ENCODE results near the gene HLA-DPB1.

HLA-DPB1 gene

DNA sequence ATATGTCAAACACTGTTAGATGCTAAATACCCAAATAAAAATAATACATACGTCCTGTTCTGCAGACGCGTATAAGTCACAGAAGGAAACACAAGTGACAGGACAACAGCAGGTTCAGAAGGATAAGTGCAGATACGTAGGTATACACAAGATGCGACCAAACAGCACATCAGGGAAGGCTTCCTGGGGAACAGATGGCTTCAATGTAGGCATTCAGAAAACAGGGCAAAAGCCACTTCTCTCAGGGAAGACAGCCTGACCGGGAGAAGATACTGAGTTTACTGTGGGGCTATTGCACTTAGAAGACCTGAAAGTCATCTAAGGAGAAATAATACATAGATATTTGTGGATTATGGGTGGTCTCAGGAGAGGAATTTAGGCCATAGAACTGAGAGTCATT, 4.2 kb upstream of the HLA-DPB1 start:
- TF ChIP-seq ZBTB7A (IDR thresholded peaks at IDR 0.05; ENCODE audit: low read depth) (no peak), MAX (IDR thresholded peaks at IDR 0.05) (no peak), CEBPB (IDR thresholded peaks at IDR 0.05) (no peak), FOXM1 (IDR thresholded peaks at IDR 0.05; ENCODE audit: borderline replicate concordance, low read depth) (no peak), EP300 (IDR thresholded peaks at IDR 0.05; ENCODE audit: borderline replicate concordance) (no peak), CREB1 (IDR thresholded peaks at IDR 0.05; ENCODE audit: low read depth) (no peak), YY1 (IDR thresholded peaks at IDR 0.05; ENCODE audit: low read depth) (no peak), TAF1 (IDR thresholded peaks at IDR 0.05; ENCODE audit: low read depth) (no peak), NFIC (IDR thresholded peaks at IDR 0.05) (no peak), REST (IDR thresholded peaks at IDR 0.05; ENCODE audit: low read depth) (no peak), TEAD4 (IDR thresholded peaks at IDR 0.05) (no peak), EGR1 (IDR thresholded peaks at IDR 0.05) (no peak), TCF12 (IDR thresholded peaks at IDR 0.05; ENCODE audit: low read depth) (no peak), RAD21 (IDR thresholded peaks at IDR 0.05; ENCODE audit: low read depth) (no peak)
- TF ChIP-seq, protein P1, sequence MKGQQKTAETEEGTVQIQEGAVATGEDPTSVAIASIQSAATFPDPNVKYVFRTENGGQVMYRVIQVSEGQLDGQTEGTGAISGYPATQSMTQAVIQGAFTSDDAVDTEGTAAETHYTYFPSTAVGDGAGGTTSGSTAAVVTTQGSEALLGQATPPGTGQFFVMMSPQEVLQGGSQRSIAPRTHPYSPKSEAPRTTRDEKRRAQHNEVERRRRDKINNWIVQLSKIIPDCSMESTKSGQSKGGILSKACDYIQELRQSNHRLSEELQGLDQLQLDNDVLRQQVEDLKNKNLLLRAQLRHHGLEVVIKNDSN (IDR thresholded peaks at IDR 0.05) = no peak

GRCh38 chr6:33072508-33073100, 3.2 kb upstream of the HLA-DPB1 start:
- no peak for TF ChIP-seq CEBPB (IDR thresholded peaks at IDR 0.05)
- TF ChIP-seq TAF1 (IDR thresholded peaks at IDR 0.05; ENCODE audit: low read depth) = no peak
- TF ChIP-seq MAX (IDR thresholded peaks at IDR 0.05) = no peak
- TF ChIP-seq EP300 (IDR thresholded peaks at IDR 0.05; ENCODE audit: borderline replicate concordance) = no peak
- TF ChIP-seq, protein P1 (IDR thresholded peaks at IDR 0.05) = no peak
- no peak for TF ChIP-seq CREB1 (IDR thresholded peaks at IDR 0.05; ENCODE audit: low read depth)
- TF ChIP-seq FOXM1 (IDR thresholded peaks at IDR 0.05; ENCODE audit: borderline replicate concordance, low read depth) = no peak
- TF ChIP-seq REST (IDR thresholded peaks at IDR 0.05; ENCODE audit: low read depth) = no peak
- TF ChIP-seq ZBTB7A (IDR thresholded peaks at IDR 0.05; ENCODE audit: low read depth) = no peak
- TF ChIP-seq EGR1 (IDR thresholded peaks at IDR 0.05) = no peak
- TF ChIP-seq YY1 (IDR thresholded peaks at IDR 0.05; ENCODE audit: low read depth) = no peak
- TF ChIP-seq TEAD4 (IDR thresholded peaks at IDR 0.05) = no peak
- TF ChIP-seq NFIC (IDR thresholded peaks at IDR 0.05) = no peak
- no peak for TF ChIP-seq RAD21 (IDR thresholded peaks at IDR 0.05; ENCODE audit: low read depth)
- no peak for TF ChIP-seq TCF12 (IDR thresholded peaks at IDR 0.05; ENCODE audit: low read depth)

GRCh38 chr6:33073431-33073871, 2.3 kb upstream of the HLA-DPB1 start, which contains the start of gene HLA-DPA1:
Gene HLA-DPA1, minus strand, starts transcription at chr6:33073649.
- TF ChIP-seq CREB1 (IDR thresholded peaks at IDR 0.05; ENCODE audit: low read depth) (peak; percentile 55), EGR1 (IDR thresholded peaks at IDR 0.05) (no peak)

DNA sequence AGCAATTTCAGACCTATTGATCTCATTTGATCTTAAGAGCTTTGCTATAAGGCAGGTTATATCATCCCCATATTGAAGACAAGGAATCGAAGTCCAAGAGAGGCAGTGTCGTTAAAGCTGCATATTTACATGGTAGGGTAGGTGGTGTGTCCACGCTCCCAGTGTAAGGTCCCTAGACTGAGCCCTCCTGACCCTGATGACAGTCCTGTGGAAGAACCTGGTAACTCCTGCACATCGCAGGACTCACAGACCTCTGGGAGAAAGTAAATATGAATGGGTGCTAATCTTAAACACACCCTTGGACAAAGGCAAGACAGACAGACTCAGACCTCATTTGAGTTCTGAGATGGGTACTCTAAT, 602 bp upstream of the HLA-DPB1 start:
- TF ChIP-seq NFIC (IDR thresholded peaks at IDR 0.05) (no peak), CREB1 (IDR thresholded peaks at IDR 0.05; ENCODE audit: low read depth) (no peak), MAX (IDR thresholded peaks at IDR 0.05) (no peak), RAD21 (IDR thresholded peaks at IDR 0.05; ENCODE audit: low read depth) (no peak), EP300 (IDR thresholded peaks at IDR 0.05; ENCODE audit: borderline replicate concordance) (no peak), CEBPB (IDR thresholded peaks at IDR 0.05) (no peak)
- TF ChIP-seq, protein P1 (IDR thresholded peaks at IDR 0.05) = no peak

GRCh38 chr6:33076406-33076934, 680 bp downstream of the HLA-DPB1 start:
- TF ChIP-seq TEAD4 (IDR thresholded peaks at IDR 0.05) = no peak
- no peak for TF ChIP-seq ZBTB7A (IDR thresholded peaks at IDR 0.05; ENCODE audit: low read depth)
- TF ChIP-seq TCF12 (IDR thresholded peaks at IDR 0.05; ENCODE audit: low read depth) = no peak
- TF ChIP-seq RAD21 (IDR thresholded peaks at IDR 0.05; ENCODE audit: low read depth) = no peak
- TF ChIP-seq TAF1 (IDR thresholded peaks at IDR 0.05; ENCODE audit: low read depth) = no peak
- TF ChIP-seq FOXM1 (IDR thresholded peaks at IDR 0.05; ENCODE audit: borderline replicate concordance, low read depth) = no peak
- TF ChIP-seq, protein P1 (IDR thresholded peaks at IDR 0.05) = no peak
- TF ChIP-seq REST (IDR thresholded peaks at IDR 0.05; ENCODE audit: low read depth) = no peak
